GM19397 (cell line): ENCODE data around the gene KCNH2.

Experiments used
- ATAC-seq: cut with Tn5 transposase; IDR thresholded peaks from one replicate; pipeline ENCODE4 v1.9.1; 2021; ENCODE audit warnings: mild to moderate bottlenecking, moderate library complexity; ENCODE audit not compliant: unreplicated experiment

Gene KCNH2

GRCh38 chr7:150996376-150997074, 18.4 kb upstream of the KCNH2 start:
- no peak for ATAC-seq

DNA sequence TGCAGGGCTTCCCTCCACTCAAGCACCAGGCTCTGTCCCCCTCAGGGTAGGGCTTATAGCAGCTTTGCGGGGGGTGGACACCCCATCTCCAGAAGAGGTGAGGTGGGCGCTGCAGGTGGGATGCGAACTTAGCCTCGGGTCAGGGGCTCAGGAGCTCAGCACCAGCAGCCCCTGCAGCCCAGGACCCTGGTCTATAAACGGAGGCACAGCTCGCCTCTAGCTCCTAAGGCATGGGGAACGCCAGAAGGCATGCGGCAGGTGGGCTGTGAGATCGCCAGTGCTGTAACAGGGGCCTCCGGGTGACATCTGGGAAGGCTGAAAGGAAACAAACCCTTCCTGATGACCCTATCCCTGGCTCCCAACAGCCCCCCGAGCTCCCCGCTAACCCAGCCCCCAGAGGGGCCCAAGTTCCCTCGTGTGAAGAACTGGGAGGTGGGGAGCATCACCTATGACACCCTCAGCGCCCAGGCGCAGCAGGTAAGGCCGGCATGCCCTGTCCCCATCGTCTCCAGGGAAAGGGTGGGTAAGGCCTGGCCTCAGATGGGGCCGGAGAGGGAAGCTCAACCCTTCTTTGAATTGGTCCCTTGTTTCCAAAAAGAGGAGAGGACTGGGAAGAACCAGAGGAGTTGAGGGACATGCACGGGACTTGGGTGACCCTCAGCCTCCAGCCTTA, 16.9 kb upstream of the KCNH2 start:
- no peak for ATAC-seq

DNA sequence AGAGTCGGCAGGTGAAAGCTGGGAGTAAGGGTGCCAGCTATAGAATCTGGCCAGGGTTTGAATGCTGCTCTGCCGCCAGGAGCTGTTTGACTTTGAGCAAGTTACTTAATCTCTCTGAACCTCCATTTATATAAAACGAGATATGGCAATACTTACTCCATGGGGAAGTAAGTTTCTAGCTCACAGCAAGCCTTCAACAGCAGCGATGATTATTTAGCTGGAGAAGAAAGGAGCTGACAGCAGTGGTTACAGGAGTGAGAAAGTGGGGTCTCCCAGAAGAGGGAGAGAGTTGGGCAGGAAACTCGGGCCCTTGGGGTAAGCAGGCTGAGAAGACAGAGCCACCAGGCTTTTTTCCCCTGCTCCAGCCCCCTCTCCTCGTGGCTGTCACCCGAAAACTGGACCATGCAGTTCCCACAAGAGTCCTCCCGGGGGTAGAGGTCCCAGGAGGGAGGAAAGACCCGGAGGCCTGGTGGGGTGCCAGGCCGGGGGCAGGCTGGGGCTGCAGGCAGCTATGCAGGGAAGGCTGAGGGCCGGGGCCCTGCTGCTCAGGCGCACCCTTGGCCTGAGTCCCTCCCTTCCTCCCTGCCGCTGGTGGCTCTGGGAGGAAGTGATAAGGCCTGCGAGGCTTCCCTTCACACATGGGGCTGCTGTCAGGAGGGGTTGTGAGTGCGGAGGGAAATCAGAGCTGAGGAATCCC, 16.2 kb upstream of the KCNH2 start:
- no peak for ATAC-seq

DNA sequence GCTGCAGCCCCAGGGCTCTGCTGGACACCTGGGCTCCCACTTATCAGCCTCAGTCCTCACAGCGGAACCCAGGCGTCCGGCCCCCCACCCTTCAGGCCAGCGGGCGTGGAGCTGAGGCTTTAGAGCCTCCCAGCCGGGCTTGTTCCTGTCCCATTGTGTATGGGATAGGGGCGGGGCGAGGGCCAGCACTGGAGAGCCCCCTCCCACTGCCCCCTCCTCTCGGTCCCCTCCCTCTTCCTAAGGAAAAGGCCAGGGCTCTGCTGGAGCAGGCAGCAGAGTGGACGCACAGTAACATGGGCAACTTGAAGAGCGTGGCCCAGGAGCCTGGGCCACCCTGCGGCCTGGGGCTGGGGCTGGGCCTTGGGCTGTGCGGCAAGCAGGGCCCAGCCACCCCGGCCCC, 15.4 kb upstream of the KCNH2 start:
- ATAC-seq: no peak

DNA sequence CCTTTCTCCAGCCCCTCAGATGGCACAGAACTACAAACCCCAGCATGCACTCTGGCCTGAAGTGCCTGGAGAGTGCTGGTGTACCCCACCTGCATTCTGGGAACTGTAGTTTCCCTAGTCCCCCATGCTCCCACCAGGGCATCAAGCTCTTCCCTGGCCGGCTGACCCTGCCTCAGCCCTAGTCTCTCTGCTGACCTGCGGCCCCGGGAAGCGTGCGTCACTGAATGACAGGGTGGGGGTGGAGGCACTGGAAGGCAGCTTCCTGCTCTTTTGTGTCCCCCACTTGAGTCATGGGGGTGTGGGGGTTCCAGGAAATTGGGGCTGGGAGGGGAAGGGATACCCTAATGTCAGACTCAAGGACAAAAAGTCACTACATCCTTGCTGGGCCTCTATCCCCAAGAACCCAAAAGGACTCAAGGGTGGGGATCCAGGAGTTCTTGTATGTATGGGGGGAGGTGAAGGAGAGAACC, 14.7 kb upstream of the KCNH2 start:
- ATAC-seq: no peak

GRCh38 chr7:150992051-150992640, 14.0 kb upstream of the KCNH2 start:
- no peak for ATAC-seq

- ATAC-seq: no peak
Measured at GRCh38 chr7:150990416-150991186, 12.5 kb upstream of the KCNH2 start, which contains the start of gene NOS3. NOS3 (plus strand) TSS chr7:150991017; CDS start chr7:150993804, 2,787 bp downstream.

DNA sequence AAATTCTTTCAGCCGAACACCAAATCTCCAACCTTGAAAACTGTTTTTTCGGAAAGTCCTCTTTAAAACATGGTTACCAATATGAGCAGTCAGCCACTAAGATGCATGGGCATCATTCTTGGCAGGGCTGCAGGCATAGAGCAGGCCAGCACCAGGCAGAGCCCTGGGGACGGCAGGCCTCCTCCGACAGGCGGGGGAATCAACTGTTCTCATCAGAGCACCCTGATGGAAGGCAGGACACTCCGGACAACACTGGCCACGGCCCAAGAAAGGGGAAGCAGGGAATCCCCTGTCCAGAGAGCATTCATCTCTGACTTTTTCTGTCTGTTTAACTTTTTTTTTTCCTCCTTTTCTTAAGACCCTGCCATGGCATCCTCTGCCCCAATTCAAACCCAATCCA, 11.3 kb upstream of the KCNH2 start:
- no peak for ATAC-seq

DNA sequence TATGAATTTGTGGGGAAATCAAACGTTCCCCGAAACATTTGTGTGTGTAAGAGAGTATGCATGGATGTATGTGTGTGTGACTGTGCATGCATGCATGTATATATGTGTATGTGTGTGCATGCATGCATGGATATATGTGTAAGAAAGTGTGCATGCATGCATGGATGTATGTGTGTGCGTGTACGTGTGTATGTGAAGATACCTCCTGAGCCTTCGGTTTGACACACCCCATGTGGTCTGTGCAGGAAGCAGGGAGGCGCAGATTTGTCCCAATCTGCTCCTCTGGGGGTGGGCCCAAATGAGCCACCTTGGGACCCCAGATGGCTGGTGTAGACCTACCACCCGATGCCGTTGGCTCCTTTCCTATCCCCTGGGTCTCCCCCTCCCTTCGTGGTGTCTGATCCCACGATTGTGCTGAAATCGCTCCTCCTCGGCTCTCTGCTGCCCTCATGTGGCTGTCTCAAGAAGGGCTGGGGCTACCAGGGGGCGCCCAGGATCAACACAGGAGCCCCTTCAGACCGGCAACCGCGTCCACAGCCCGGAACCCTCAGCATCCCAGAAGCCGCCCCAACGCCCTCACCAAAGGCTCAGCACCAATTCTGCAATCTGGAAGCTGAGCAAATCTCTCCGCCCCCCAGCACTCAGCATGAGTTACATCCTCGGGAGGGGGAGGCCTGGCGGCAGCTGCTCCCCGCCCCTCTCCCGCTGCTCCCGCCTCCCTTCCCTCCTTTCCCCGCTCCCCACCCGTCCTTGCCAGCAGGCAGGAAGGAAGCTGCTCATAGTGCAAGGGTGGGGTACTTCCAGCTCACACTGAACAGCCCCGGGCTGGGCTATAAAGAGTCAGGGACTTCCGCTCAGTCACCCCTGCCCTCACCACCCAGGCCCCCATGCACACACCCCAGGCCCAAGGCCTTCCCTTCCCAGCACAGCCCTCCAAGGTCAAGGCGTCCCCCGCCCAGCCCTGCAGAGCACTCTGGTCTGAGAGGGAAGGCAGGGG, 10.4 kb upstream of the KCNH2 start:
- no peak for ATAC-seq

DNA sequence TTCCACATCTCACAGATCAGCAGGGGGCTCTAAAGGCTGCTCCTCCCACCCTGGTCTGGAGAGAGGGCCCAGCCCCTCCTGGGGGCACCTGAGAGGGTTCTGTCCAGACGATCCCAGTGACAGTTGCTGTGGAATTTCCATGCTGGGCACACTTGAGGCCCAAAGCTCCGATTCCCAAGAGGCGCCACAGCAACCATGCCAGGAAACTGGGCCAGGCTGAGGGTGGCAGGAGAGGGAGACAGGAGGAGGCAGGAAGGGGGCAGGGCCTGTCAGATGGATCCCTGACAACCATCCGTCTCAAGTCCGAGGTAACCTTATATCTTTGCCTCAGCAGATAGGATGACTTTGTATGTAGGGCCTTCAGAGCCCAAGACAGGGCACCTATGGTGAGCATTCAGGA, 8.4 kb upstream of the KCNH2 start:
- no peak for ATAC-seq

- ATAC-seq: no peak
Measured at GRCh38 chr7:150986099-150986512, 8.0 kb upstream of the KCNH2 start.

DNA sequence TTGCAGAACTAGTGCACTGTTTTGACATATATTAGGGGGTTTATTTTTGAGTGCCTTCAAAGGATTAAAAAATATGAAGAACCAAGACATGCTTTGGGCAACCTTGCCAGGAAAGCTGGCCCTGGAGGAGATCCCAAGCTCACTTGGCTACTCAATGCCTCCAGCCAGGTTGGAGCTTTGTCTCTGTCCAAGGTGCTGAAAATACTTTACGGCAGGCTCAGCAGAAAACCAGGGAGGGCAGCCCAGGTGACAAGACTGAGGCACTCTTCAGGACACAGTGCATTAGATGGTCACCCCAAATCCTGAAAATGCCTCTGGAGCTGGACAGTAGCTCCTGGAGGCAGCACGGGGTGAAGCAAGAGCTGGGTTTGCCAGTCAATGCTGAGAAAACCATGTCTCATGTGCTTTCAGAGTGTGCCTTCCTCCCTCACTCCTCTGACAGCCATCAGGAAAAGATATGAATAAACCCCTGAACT, 5.8 kb upstream of the KCNH2 start:
- no peak for ATAC-seq

- ATAC-seq: no peak
Measured at GRCh38 chr7:150982351-150982750, 4.2 kb upstream of the KCNH2 start.

GRCh38 chr7:150981644-150982043, 3.5 kb upstream of the KCNH2 start:
- no peak for ATAC-seq

- no peak for ATAC-seq
Measured at GRCh38 chr7:150980663-150981062, 2.5 kb upstream of the KCNH2 start.

- ATAC-seq: no peak
Measured at GRCh38 chr7:150979713-150980390, 1.7 kb upstream of the KCNH2 start.

- ATAC-seq: no peak
Measured at GRCh38 chr7:150977382-150978125, 567 bp downstream of the KCNH2 start.
